HL-60 (cell line): ENCODE results near the gene RALY.

Source experiments
- DNase-seq, 2 experiments: peaks; one replicate each; pipeline ENCODE4 v3.0.0-alpha.2; 2010 to 2020; ENCODE audit warnings: low read depth in 1 of 2, low spot score in 1 of 2
- H3K27ac ChIP-seq: fragments of 250-450 bp; sonication (Bioruptor Pico); replicated peaks from 2 replicates; pipeline ENCODE4 v1.5.1; 2020; ENCODE audit warnings: mild to moderate bottlenecking, moderate library complexity
- H3K27me3 ChIP-seq: fragments of 250-450 bp; sonication (Bioruptor Pico); 2 replicates; pipeline ENCODE4 v1.5.1; 2021; ENCODE audit warnings: mild to moderate bottlenecking, moderate library complexity; ENCODE audit not compliant: insufficient read depth, poor library complexity, severe bottlenecking
- H3K4me3 ChIP-seq: replicated peaks from 2 replicates; pipeline ENCODE4 v1.5.1; 2011; ENCODE audit warnings: mild to moderate bottlenecking, control low read depth, low read length; ENCODE audit not compliant: insufficient read depth
- GABPA ChIP-seq: IDR thresholded peaks from 2 replicates; pipeline ENCODE4 v1.6.1; 2012; ENCODE audit warnings: low read depth
- POLR2AphosphoS5 ChIP-seq: IDR thresholded peaks from 2 replicates; pipeline ENCODE4 v1.6.1; 2012; ENCODE audit warnings: low read depth
- SPI1 ChIP-seq: IDR thresholded peaks from 2 replicates; pipeline ENCODE4 v1.6.1; 2012; ENCODE audit warnings: low read depth, mild to moderate bottlenecking, borderline replicate concordance
- TF ChIP-seq, protein P1 (sequence below): IDR thresholded peaks from one replicate; pipeline ENCODE4 v1.5.1; 2011; ENCODE audit warnings: low read length, control low read depth, inconsistent platforms; ENCODE audit not compliant: insufficient read depth
- TF ChIP-seq, protein P2 (sequence below): IDR thresholded peaks from 2 replicates; pipeline ENCODE4 v1.6.1; 2012; ENCODE audit warnings: low read depth; ENCODE audit not compliant: insufficient replicate concordance

The RALY gene

DNA sequence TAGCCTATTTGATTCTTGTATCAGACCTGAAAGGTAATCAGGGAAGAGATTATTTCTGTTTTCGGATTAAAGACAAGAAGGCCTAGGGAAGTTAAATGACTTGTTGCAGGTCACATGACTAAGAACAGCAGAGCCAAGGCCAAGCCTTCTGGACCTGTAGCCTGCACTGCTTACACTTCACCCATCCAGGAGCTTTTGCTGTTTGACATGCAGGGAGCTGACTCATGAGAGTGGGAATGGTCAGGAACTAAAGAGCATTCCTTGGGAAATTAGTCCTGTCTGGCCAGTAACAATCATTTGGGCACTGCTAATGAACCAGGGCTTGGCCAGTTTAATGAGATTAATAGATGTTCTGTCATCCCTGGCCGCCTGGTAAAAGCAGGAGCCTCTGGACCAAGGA lies 71.5 kb downstream of the RALY start:
- DNase-seq, result no peak
- no peak for TF ChIP-seq POLR2AphosphoS5
- TF ChIP-seq SPI1, result no peak
- no peak for TF ChIP-seq GABPA
- TF ChIP-seq, protein P1, sequence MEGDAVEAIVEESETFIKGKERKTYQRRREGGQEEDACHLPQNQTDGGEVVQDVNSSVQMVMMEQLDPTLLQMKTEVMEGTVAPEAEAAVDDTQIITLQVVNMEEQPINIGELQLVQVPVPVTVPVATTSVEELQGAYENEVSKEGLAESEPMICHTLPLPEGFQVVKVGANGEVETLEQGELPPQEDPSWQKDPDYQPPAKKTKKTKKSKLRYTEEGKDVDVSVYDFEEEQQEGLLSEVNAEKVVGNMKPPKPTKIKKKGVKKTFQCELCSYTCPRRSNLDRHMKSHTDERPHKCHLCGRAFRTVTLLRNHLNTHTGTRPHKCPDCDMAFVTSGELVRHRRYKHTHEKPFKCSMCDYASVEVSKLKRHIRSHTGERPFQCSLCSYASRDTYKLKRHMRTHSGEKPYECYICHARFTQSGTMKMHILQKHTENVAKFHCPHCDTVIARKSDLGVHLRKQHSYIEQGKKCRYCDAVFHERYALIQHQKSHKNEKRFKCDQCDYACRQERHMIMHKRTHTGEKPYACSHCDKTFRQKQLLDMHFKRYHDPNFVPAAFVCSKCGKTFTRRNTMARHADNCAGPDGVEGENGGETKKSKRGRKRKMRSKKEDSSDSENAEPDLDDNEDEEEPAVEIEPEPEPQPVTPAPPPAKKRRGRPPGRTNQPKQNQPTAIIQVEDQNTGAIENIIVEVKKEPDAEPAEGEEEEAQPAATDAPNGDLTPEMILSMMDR, result no peak
- TF ChIP-seq, protein P2, sequence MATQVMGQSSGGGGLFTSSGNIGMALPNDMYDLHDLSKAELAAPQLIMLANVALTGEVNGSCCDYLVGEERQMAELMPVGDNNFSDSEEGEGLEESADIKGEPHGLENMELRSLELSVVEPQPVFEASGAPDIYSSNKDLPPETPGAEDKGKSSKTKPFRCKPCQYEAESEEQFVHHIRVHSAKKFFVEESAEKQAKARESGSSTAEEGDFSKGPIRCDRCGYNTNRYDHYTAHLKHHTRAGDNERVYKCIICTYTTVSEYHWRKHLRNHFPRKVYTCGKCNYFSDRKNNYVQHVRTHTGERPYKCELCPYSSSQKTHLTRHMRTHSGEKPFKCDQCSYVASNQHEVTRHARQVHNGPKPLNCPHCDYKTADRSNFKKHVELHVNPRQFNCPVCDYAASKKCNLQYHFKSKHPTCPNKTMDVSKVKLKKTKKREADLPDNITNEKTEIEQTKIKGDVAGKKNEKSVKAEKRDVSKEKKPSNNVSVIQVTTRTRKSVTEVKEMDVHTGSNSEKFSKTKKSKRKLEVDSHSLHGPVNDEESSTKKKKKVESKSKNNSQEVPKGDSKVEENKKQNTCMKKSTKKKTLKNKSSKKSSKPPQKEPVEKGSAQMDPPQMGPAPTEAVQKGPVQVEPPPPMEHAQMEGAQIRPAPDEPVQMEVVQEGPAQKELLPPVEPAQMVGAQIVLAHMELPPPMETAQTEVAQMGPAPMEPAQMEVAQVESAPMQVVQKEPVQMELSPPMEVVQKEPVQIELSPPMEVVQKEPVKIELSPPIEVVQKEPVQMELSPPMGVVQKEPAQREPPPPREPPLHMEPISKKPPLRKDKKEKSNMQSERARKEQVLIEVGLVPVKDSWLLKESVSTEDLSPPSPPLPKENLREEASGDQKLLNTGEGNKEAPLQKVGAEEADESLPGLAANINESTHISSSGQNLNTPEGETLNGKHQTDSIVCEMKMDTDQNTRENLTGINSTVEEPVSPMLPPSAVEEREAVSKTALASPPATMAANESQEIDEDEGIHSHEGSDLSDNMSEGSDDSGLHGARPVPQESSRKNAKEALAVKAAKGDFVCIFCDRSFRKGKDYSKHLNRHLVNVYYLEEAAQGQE, result no peak

DNA sequence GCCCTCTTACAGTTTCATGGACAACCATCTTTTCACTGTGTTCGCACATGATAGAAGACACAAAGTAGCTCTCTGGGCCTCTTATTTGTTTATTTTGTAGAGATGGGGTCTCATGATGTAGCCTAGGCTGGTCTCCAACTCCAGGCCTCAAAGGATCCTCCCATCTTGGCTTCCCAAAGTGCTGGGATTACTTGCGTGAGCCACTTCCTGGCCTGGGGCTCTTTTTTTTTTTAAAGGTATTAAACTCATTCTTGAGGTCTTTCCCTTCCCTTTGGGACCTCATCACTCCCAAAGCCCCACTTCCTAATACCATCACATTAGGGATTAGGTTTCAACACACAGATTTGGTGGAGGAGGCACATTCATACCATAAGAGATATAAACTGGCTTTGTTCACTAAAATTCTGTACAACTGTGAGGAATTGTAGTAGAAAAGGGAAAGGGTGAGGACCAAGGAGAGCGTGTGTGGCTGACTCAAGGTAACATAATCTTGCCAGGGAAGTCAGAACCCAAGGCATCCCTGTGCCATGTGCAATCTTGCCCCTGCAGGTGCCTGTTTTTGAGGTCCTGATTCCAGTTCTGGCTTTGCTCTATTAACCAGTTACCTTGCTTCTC lies 72.9 kb downstream of the RALY start:
- Histone ChIP-seq H3K27me3 (no peaks in the 10 kb centered on the region), H3K27ac (no peak overlapping the region), H3K4me3 (no peak overlapping the region)
- no peak for DNase-seq
- TF ChIP-seq, protein P2, result no peak
- TF ChIP-seq, protein P1, result no peak
- TF ChIP-seq POLR2AphosphoS5, result no peak
- no peak for TF ChIP-seq GABPA
- TF ChIP-seq SPI1, result no peak

More for the DNA sequence above, 71.5 kb downstream of the RALY start:
- no peak overlapping the region for H3K27ac ChIP-seq
- no peak overlapping the region for H3K4me3 ChIP-seq
- no peaks in the 10 kb centered on the region for H3K27me3 ChIP-seq

DNA sequence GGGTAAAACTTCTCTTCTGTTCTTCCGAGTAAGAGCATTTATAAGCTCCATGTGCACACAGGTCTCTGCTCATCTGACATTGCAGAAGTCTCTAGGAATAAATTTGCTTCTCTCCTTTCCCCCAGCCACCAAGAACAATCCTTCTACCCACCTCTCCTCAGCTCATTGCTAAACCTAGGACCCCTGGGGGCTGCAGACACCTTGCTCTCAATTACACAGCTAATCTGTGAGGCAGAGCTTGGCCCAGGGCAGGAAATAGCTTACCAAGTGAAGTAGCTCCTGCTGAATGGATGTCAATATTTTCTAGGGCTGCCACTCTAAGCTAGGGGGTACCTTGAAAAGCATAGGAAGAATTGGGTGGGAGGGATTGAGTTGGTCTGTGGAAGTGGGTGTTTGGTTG lies 74.3 kb downstream of the RALY start:
- Histone ChIP-seq H3K27ac (no peak overlapping the region), H3K4me3 (no peak overlapping the region), H3K27me3 (no peaks in the 10 kb centered on the region)
- DNase-seq, result no peak
- TF ChIP-seq, protein P1, result no peak
- TF ChIP-seq, protein P2, result no peak
- TF ChIP-seq POLR2AphosphoS5 (no peak), SPI1 (no peak), GABPA (no peak)
